Hippocampal formation (tissue), 2 donors: ENCODE measurements around the gene TIMD4.
"Not testable (repeated sequence)": the region's sequence is repeated elsewhere in the genome, so short reads cannot be mapped to it uniquely, and the experiment has no call there.

Experiments
- DNase-seq, 2 donors: peaks; one replicate each; lab custom pipeline; 2025; lab: John Stamatoyannopoulos, UW

Gene TIMD4

DNA sequence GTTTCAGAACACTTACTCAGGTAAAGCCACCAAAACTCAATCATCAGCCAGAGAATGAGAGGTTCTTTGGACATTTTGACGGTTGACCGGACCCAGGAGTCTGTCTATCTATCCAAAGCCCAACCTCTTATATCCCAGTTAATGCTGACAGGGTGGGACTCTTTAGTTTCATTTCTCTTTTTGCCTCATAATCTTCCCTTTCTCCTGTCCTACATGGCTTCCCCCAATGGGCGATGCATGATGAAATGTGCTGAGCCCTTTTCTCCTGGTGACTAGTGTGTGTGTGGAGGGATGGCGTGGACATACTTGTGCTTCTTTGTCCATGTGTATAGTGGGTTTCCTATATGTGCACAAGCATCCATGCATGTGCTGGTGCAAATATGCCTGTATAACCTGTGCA is at the start of gene TIMD4:
TIMD4 (minus strand) TSS at position 102 of the 400 bp plus-strand sequence; CDS start at position 74, 28 bp downstream.
- DNase-seq = no peak

DNA sequence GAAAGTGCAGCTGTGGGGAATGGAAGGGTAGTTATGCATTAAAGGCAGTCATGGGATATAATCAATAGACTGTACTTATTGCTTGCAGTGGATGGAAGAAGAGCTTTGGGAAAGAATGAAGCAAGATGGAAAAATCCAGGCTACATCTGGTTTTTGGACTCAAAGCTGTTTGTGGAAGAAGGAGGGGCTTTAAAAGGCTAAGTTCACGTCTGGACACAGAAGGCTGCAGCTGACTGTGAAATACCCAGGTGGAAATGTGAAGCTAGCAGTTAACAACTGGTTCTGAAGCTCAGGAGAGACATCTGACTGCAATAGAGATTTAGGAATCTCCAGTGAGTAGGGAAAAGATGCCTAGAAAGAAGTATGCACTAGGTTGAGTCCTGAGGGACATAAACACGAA is 43.2 kb upstream of the TIMD4 start:
- DNase-seq = no peak

DNA sequence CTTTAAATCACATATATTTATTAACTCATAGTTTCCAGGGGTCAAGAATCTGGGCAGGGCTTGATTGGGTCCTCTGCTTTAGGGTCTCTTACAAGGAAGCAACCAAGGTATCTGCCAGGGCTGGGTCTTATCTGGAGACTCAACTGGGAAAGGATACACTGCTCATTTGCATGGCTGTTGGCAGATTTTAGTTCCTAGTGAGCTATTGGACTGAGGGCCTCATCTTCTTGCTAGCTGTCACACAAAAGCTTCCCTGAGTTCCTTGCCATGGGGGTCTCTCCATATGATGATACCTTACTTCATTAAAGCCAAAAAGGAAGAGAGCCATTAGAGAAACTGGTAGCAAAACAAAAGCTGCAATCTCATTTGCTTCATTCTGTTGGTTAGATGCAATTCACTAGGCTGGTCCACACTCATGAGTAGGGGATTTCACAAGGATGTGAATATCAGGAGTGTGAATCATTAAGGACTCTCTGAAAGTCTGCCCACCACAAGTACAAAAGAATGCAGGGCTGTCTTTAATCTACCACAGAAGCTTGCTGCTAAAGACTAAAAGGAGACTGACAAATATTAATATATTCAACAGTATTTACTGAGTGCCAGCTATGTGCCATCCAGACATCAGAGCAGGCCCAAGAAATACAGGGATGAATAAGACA is 42.0 kb upstream of the TIMD4 start:
- DNase-seq = no peak

GRCh38 chr5:156991714-156992113 is 28.7 kb upstream of the TIMD4 start:
- no peak for DNase-seq

DNA sequence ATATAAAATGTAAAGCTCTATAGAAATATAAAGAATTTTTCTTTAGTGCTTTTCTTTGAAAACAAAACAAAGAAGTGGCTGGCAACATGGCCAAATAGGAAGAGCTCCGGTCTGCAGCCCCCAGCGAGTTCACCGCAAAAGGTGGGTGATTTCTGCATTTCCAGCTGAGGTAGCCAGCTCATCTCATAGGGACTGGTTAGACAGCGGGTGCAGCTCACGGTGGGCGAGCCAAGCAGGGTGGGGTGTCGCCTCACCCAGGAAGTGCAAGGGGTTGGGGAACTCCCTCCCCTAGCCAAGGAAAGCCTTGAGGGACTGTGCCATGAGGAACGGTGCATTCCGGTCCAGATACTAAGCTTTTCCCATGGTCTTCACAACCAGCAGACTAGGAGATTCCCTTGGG is 21.0 kb upstream of the TIMD4 start:
- DNase-seq = no peak

DNA sequence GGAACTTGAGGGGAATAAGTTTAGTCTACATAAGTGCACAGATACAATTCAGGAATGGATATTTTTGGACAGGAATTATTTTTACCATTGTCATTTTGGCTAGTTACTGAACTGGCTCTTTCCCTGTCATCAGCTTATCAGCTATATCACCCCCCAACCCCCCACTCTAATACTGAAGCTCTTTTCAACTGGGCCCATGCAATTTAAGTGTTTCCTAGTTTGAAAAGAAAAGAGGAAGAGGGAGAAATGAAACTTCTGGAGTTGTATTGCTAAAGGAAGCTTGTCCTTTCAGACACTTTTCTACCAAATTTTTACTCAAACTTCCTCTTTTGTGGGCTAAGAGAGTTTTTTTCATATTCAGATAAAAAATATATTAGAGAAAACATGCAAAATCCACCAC is 18.5 kb upstream of the TIMD4 start:
- no peak for DNase-seq

DNA sequence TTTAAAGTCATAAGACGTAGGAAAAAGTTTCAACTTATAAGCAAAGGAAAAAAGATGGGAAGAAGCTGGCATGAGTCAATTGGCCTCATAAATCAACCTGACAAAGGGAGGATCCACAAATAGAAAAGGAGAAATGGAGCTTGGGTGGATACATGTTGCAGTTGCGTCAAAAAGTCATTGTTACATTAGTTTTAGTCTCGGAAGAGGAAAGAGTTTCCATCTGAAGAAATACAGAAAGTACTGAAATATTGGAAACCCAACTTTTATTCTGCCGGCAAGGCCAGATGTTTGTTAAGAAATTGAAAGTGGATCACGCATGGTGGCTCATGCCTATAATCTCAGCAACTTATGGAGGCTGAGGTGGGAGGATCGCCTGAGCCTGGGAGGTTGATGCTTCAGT is 11.3 kb upstream of the TIMD4 start:
- DNase-seq = no peak

GRCh38 chr5:156971848-156972525 is 9.0 kb upstream of the TIMD4 start:
- DNase-seq = no peak

GRCh38 chr5:156971415-156971814 is 8.4 kb upstream of the TIMD4 start:
- DNase-seq = no peak

GRCh38 chr5:156967386-156967785 is 4.4 kb upstream of the TIMD4 start:
- DNase-seq = not testable (repeated sequence)

DNA sequence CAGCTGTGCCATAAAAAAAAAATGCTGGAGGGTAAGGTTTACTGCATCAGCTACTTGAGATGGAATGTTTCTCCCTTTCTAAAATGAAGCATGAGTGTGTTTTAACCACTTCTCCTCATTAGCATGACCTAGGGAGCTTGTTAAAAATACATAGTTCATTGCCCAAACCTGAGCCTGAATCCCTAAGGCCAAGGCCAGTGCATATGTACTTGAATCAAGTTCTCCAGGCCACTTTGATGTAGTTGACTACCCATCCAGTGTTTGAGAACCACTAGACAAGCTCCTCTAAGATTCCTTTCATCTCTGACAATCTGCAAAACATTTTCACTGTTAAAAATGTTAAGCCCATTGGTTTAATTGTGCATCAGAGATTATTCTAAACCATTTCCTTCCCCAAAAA is 6.7 kb downstream of the TIMD4 start:
- no peak for DNase-seq

GRCh38 chr5:156951359-156951758 is 11.7 kb downstream of the TIMD4 start:
- DNase-seq = no peak

DNA sequence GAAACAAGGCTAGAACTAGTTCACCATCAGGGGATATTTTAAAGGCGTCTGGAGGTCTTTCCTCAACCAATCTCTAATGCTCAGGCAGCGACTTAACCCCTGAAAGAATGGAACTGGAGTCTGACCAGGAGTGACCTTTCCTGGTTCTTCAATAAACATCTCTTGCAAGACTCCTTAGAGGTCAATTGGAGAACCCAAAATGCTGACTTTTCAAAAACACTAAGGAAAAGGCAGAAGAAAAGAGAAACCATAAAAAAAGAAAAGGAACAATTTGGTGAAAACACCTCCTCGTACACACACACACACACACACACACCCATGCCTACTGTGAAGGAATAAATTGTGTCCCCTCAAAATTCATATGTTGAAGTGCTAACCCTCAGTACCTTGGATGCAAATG is 12.3 kb downstream of the TIMD4 start:
- DNase-seq = no peak

GRCh38 chr5:156949424-156949823 is 13.6 kb downstream of the TIMD4 start:
- DNase-seq = no peak

GRCh38 chr5:156947925-156948324 is 15.1 kb downstream of the TIMD4 start:
- DNase-seq = no peak

GRCh38 chr5:156942064-156942463 is 21.0 kb downstream of the TIMD4 start:
- DNase-seq = no peak

- not testable (repeated sequence) for DNase-seq
These were observed 22.6 kb downstream of the TIMD4 start for GRCh38 chr5:156940462-156940861.

GRCh38 chr5:156936972-156937371 is 26.1 kb downstream of the TIMD4 start:
- DNase-seq = no peak

- DNase-seq = peak; percentile 8 to 55
These were observed 28.4 kb downstream of the TIMD4 start for GRCh38 chr5:156934450-156935211.

DNA sequence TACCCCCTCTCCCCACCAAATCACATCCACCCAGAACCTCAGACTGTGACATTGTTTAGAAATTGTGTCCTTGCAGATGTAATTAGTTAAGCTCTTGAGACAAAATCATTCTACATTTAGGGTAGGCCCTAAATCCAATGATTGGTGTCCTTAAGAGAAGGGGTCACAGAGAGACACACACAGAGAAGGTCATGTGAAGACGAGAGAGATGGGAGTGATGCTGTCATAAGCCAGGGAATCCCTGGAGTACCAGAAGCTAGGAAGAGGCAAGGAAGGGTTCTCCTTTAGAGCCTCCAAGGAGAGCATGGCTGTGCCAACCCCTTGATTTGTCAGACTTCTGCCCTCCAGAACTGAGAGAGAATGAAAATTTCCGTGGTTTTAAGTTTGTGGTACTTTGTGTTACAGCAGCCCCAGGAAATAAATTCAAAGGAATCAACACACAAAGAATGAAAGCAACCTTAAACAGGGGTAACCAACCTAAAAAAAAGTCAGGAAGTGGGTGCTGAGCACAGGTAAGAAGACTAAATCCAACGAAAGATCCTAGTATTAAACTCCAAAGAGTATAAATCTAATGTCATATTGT is 33.6 kb downstream of the TIMD4 start:
- DNase-seq = no peak

DNA sequence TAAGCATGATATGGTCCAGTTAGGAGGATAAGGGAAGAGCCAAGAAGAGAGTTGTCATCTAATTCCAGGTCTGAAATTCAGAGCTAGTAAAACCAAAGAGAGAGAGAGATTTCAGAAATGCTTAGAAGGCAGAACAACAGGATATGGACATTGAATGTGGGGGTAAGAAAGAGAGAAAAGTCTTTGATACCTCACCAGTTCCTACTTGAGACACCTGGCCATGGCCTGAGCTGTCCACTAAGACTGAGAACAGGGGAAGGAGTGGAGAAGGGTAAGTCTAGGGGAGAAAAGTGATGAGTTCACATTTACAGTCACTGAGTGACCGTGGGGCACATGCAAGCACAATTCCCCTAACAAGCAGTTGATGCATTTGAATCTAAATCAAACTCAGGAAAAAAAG is 35.5 kb downstream of the TIMD4 start:
- no peak for DNase-seq

- DNase-seq = not testable (repeated sequence)
These were observed 37.3 kb downstream of the TIMD4 start for GRCh38 chr5:156925767-156926166.
